ENCODE data around the gene WDR89.

GRCh38 chr14:63659726-63660125 is 18.1 kb upstream of the WDR89 start:
- TF ChIP-seq BCL3 (IDR thresholded peaks at IDR 0.05) (no peak), CTCF (IDR thresholded peaks at IDR 0.05) (no peak), BHLHE40 (IDR thresholded peaks at IDR 0.05; ENCODE audit: low read depth, low read length) (no peak), REST (IDR thresholded peaks at IDR 0.05) (no peak)
